ENCODE measurements around the gene ACYP2. TPM values are rescaled to one million over a fixed set of nuclear protein-coding genes. Genes with fewer than 3 reads are reported as not detected.

The ACYP2 gene
- total RNA-seq, 1 donor from 2014 or later = 14.9 TPM

DNA sequence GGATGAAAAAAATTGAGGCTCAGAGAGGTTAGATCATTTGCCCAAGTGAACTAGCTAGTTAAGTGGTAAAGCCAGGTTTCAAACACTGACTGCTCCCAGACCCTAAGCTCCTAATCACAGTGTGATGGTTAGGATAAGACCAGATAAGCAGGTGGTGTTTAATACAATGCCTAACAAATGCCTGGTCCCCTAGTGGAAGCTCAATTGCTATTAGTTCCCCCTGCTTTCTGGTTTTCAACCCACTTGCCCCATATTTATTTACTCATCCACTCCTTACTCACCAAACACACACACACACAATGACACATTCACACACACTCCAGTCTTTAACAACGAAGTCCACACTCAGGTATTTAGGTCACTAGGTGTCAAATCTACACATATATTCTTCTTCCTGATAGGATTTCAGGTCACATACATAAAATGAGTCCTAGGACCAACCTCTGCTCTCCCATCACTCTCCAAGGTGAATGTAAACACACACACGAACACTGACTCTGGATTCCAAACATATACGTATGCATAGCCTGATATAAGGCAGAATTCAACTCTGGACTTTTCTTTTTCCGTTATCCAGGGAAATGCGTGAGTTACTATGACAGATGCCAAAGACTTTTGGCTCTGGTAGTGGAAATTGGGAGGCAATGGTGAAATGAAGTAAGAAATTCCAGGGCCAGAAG lies 214.2 kb downstream of the ACYP2 start:
- H3K4me3 Mint-ChIP-seq = peak overlapping the region; percentile 89
- peaks cover 18% of the 10 kb centered on the region for H3K27me3 Mint-ChIP-seq
- no peaks in the 10 kb centered on the region for H3K36me3 Mint-ChIP-seq (ENCODE audit: low read depth)
- no peak overlapping the region for H3K27ac Mint-ChIP-seq
- POLR2A ChIA-PET = no interaction called here
- intact Hi-C loops (cut with micrococcal nuclease) = loop anchor here (1.0 to 10.0 kb wide), 6 partner anchors 65 to 903 kb away; partner anchors contain the start of genes ACYP2, CLHC1, EML6 and RPS27A
- peaks cover 6% of the 10 kb centered on the region for H3K9me3 Mint-ChIP-seq
- CTCF ChIA-PET = interaction anchor here (1.1 kb wide), 1 partner anchor 375 kb away, joined by 3 read pairs; no protein-coding TSS in a partner anchor
- peaks cover 21% of the 10 kb centered on the region for H3K4me1 Mint-ChIP-seq
- ATAC-seq (ENCODE audit: low read depth) (no peak), DNase-seq (no peak)
- TF ChIP-seq, protein P1, sequence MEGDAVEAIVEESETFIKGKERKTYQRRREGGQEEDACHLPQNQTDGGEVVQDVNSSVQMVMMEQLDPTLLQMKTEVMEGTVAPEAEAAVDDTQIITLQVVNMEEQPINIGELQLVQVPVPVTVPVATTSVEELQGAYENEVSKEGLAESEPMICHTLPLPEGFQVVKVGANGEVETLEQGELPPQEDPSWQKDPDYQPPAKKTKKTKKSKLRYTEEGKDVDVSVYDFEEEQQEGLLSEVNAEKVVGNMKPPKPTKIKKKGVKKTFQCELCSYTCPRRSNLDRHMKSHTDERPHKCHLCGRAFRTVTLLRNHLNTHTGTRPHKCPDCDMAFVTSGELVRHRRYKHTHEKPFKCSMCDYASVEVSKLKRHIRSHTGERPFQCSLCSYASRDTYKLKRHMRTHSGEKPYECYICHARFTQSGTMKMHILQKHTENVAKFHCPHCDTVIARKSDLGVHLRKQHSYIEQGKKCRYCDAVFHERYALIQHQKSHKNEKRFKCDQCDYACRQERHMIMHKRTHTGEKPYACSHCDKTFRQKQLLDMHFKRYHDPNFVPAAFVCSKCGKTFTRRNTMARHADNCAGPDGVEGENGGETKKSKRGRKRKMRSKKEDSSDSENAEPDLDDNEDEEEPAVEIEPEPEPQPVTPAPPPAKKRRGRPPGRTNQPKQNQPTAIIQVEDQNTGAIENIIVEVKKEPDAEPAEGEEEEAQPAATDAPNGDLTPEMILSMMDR (IDR thresholded peaks at IDR 0.05) = no peak

DNA sequence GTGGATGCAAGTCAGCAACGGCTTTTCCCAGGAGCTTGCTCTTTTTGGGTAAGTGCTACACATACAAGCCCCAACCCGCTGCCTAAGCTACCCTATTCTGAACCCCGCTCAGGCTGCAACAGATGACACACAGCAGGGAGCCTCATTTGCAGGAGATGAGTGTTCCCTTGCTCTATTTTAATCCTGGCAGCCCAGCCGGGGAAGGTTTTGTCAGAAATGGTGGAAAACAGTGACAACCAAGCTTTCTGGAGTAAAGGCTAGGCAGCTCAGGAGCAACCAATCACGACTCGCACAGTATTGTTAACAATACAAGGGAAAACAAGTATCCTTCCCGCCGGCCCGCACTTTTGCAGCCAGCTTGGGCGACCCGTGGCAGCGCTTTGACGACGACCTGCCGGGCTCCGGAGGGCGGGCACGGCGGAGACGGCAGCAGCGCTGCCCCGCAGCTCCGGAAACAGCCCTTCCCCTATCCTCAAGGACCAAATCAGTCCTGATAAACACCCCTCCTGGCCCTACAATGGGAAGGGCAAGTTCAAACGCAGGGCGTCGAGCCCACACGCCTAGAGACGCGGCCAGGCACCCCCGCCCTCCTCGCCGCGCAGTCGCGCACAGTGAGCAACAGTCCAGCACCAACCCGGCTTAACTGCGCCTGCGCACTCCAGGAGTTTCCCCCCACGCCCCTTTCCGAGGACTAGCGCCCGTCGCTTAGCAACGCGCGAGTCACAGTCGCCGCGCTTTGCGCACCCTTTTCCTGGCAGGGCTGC lies 214.9 kb downstream of the ACYP2 start:
- CTCF ChIA-PET = interaction anchor here (1.1 kb wide), 1 partner anchor 374 kb away, joined by 3 read pairs; no protein-coding TSS in a partner anchor
- intact Hi-C loops (cut with micrococcal nuclease) = loop anchor here (1.0 to 10.0 kb wide), 6 partner anchors 64 to 902 kb away; partner anchors contain the start of genes ACYP2, CLHC1, EML6 and RPS27A
- Mint-ChIP-seq H3K4me1 (peaks cover 21% of the 10 kb centered on the region), H3K27me3 (peaks cover 13% of the 10 kb centered on the region), H3K27ac (peak overlapping the region; percentile 70), H3K9me3 (no peaks in the 10 kb centered on the region), H3K4me3 (peak overlapping the region; percentile 89), H3K36me3 (ENCODE audit: low read depth) (no peaks in the 10 kb centered on the region)
- TF ChIP-seq, protein P1 (IDR thresholded peaks at IDR 0.05) = no peak
- DNase-seq (peak; percentile 77), ATAC-seq (ENCODE audit: low read depth) (peak; percentile 96)
- POLR2A ChIA-PET = interaction anchor here (0.7 kb wide), 1 partner anchor 215 kb away, joined by 3 read pairs; no protein-coding TSS in a partner anchor

DNA sequence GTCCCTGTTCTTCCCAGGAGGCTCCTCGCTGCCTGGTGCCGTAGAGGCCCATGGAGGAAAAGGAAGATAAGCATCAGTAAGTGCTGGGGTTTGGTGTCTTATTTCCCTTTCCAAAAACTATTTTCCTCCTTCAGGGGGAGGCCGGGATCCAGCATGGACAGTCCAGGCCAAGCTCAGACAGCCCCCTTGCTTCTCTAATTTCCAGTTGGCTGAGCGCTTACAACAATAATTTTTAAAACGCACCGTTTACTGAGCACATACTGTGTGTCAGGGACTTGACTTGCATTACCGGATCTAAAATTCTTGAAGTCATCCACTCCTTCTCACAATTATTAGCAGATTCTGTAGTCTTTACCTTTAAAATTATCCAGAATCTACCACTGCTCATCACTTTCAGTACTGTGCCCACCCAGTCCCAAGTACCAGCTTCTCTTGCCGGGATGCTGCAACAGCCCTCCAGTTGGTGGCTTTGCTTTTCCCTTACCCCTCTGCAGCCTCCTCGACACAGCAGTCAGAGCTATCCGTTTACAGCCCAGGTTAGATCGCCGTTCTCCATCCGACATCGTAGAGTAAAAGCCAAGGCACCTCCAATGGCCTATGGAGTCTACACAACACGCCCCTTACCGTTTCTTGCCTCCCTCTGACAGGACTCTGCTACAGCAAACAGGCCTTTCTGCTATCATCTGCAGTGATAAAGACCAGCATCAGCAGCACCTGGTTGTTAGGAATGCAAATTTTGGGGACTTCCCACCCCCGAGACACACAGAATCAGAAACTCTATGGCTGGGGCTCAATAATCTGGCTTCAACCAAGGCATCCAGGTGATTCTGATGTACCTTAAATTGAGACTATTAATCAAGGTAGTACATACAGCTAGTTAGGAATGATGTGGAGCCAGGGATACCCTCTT lies 215.8 kb downstream of the ACYP2 start:
- TF ChIP-seq, protein P1 (IDR thresholded peaks at IDR 0.05) = no peak
- ChIA-PET POLR2A (interaction anchor here (0.6 to 0.7 kb wide), 3 partner anchors 10 to 1187 kb away, joined by 3 to 4 read pairs (median 3); no protein-coding TSS in a partner anchor), CTCF (interaction anchor here (1.1 kb wide), 1 partner anchor 373 kb away, joined by 3 read pairs; no protein-coding TSS in a partner anchor)
- Mint-ChIP-seq H3K27ac (peak overlapping the region; percentile 70), H3K4me3 (peak overlapping the region; percentile 89), H3K36me3 (ENCODE audit: low read depth) (no peaks in the 10 kb centered on the region), H3K9me3 (no peaks in the 10 kb centered on the region), H3K4me1 (peaks cover 21% of the 10 kb centered on the region), H3K27me3 (peaks cover 13% of the 10 kb centered on the region)
- ATAC-seq (ENCODE audit: low read depth) = peak; percentile 51
- intact Hi-C loops (cut with micrococcal nuclease) = loop anchor here (1.0 to 10.0 kb wide), 6 partner anchors 64 to 901 kb away; partner anchors contain the start of genes ACYP2, CLHC1, EML6 and RPS27A
- DNase-seq = peak; percentile 26

DNA sequence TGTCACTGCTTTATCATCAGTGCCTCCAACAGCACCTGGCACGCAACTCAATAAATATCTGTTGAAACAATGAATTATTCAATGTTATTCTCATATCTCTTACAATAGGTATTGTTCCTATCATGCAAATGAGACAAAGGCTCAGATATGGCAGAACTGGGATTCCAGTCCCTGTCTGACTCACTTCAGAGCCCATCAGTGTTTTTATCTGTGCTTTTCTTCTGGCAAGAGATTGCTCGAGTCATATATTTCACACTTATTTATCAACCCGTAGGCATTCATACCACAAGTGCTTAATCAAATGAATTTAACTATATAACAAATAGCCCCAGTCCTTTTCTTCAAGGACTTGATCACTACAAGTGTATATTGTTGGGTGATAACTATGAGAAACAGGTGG lies 217.0 kb downstream of the ACYP2 start:
- no peaks in the 10 kb centered on the region for H3K36me3 Mint-ChIP-seq (ENCODE audit: low read depth)
- ChIA-PET POLR2A (no interaction called here), CTCF (no interaction called here)
- H3K27me3 Mint-ChIP-seq = peaks cover 13% of the 10 kb centered on the region
- H3K9me3 Mint-ChIP-seq = no peaks in the 10 kb centered on the region
- intact Hi-C loops (cut with micrococcal nuclease) = loop anchor here (5.0 to 10.0 kb wide), 3 partner anchors 125 to 900 kb away; partner anchors contain the start of genes CLHC1, RPS27A and SPTBN1
- ATAC-seq (ENCODE audit: low read depth) = no peak
- TF ChIP-seq, protein P1 (IDR thresholded peaks at IDR 0.05) = no peak
- DNase-seq = no peak
- peak overlapping the region; percentile 22 for H3K27ac Mint-ChIP-seq
- peaks cover 21% of the 10 kb centered on the region for H3K4me1 Mint-ChIP-seq
- H3K4me3 Mint-ChIP-seq = no peak overlapping the region

Measured in activated B cell treated with CpG ODN at 0.5 μM for 24 hours (primary cell).